Esophagus squamous epithelium (tissue), 5 donors: ENCODE measurements around the gene HHATL. TPM values are rescaled to one million over a fixed set of nuclear protein-coding genes. Genes with fewer than 3 reads are reported as not detected.

Source experiments
- DNase-seq: peaks from one replicate; lab custom pipeline; 2025; lab: John Stamatoyannopoulos, UW
- H3K27ac ChIP-seq, 4 donors: fragments of 200-600 bp; sonication (generic); one replicate each; pipeline ENCODE4 v1.5.1; 2016 to 2019; ENCODE audit warnings: mild to moderate bottlenecking in 1 of 4
- H3K27me3 ChIP-seq, 4 donors: fragments of 200-600 bp; sonication (generic); 1 replicate in 3 of 4; 2 replicates in 1 of 4; pipeline versions ENCODE4 v1.5.1 to v1.6.0; 2017 to 2021; ENCODE audit warnings: antibody characterized with exemption in 1 of 4
- H3K36me3 ChIP-seq, 3 donors: fragments of 200-600 bp; sonication (generic); one replicate each; pipeline ENCODE4 v1.5.1; 2016 to 2019
- H3K4me1 ChIP-seq, 3 donors: fragments of 200-600 bp; sonication (generic); one replicate each; pipeline ENCODE4 v1.5.1; 2017 to 2019
- H3K4me3 ChIP-seq, 4 donors: fragments of 200-600 bp; sonication (generic); 1 replicate in 3 of 4; 2 replicates in 1 of 4; pipeline ENCODE4 v1.5.1; 2016 to 2019; ENCODE audit warnings: mild to moderate bottlenecking in 2 of 4, moderate library complexity in 1 of 4
- H3K9me3 ChIP-seq, 3 donors: fragments of 200-600 bp; sonication (generic); one replicate each; pipeline ENCODE4 v1.5.1; 2016 to 2019
- CTCF ChIP-seq, 6 experiments: fragments of 450-650 bp in 4 of 6; fragments of 200-600 bp in 2 of 6; sonication (generic) in 2 of 6; IDR thresholded peaks; one replicate each; pipeline ENCODE4 v1.5.1; 2016 to 2019; ENCODE audit warnings: antibody characterized with exemption in 6 of 6, mild to moderate bottlenecking in 4 of 6, moderate library complexity in 4 of 6
- POLR2A ChIP-seq, 4 donors: fragments of 450-650 bp; IDR thresholded peaks; one replicate each; pipeline ENCODE4 v1.6.1; 2017; ENCODE audit warnings: antibody characterized with exemption in 4 of 4, mild to moderate bottlenecking in 4 of 4, moderate library complexity in 3 of 4
- WGBS, 2 donors: methylation state at CpG; one replicate each; pipeline ENCODE4 v1.1.5; 2018; 5-methylcytosine and 5-hydroxymethylcytosine counted together
- intact Hi-C: fragments of 100-400 bp; cut with DNase I; formaldehyde crosslinking; loops from one replicate; pipeline ENCODE4 v1.15.0; 2022
- total RNA-seq, 4 donors: library from RNA; depleted of rRNA; stranded (reverse); fragments of >200 nt; gene quantifications; one replicate each; pipeline ENCODE4 v1.1.0, GENCODE V29; 2016
- donor health status: DM: yes; HTN: yes; CAD: no.

Gene HHATL
- total RNA-seq, 4 donors from 2014 or later = not detected

- H3K36me3 ChIP-seq = no peaks in the 10 kb centered on the region
- no peak for DNase-seq
- TF ChIP-seq POLR2A (IDR thresholded peaks at IDR 0.05) = no peak
- no peak for TF ChIP-seq CTCF (IDR thresholded peaks at IDR 0.05)
- no peaks in the 10 kb centered on the region for H3K27me3 ChIP-seq
- H3K4me3 ChIP-seq = no peak overlapping the region
- peaks cover 0 to 20% (median 0%) of the 10 kb centered on the region in 3 donors for H3K4me1 ChIP-seq
- peak overlapping the region in 1 of 4 donors; percentile 12 for H3K27ac ChIP-seq
- 60 to 83% methylated on average over 1 of the region's 6 CpGs for WGBS, 2 donors
- intact Hi-C loops = no loop called here
- H3K9me3 ChIP-seq = no peaks in the 10 kb centered on the region
Observed at GRCh38 chr3:42731476-42732195, 29.0 kb upstream of the HHATL start.

- 100% methylated on average over 1 of the region's 3 CpGs; no CpG with 5 or more reads in 1 of the 2 donors for WGBS, 2 donors
- H3K27ac ChIP-seq = no peak overlapping the region
- H3K9me3 ChIP-seq = no peaks in the 10 kb centered on the region
- no peaks in the 10 kb centered on the region for H3K36me3 ChIP-seq
- peaks cover 0 to 20% (median 0%) of the 10 kb centered on the region in 3 donors for H3K4me1 ChIP-seq
- no peaks in the 10 kb centered on the region for H3K27me3 ChIP-seq
- H3K4me3 ChIP-seq = no peak overlapping the region
- DNase-seq = no peak
- intact Hi-C loops = no loop called here
- TF ChIP-seq POLR2A (IDR thresholded peaks at IDR 0.05) = no peak
- TF ChIP-seq CTCF (IDR thresholded peaks at IDR 0.05) = no peak
Observed at GRCh38 chr3:42730706-42731420, 28.3 kb upstream of the HHATL start.

- Histone ChIP-seq H3K36me3 (no peaks in the 10 kb centered on the region), H3K4me3 (no peak overlapping the region), H3K9me3 (no peaks in the 10 kb centered on the region), H3K27me3 (no peaks in the 10 kb centered on the region), H3K27ac (no peak overlapping the region), H3K4me1 (peaks cover 0 to 20% (median 0%) of the 10 kb centered on the region in 3 donors)
- no peak for DNase-seq
- intact Hi-C loops = no loop called here
- WGBS, 2 donors = 60 to 63% methylated on average over 2 to 8 of the region's 11 CpGs
- TF ChIP-seq CTCF (IDR thresholded peaks at IDR 0.05) = no peak
- TF ChIP-seq POLR2A (IDR thresholded peaks at IDR 0.05) = no peak
Observed at GRCh38 chr3:42730294-42730693, 27.7 kb upstream of the HHATL start.

- Histone ChIP-seq H3K27me3 (no peaks in the 10 kb centered on the region), H3K4me1 (peaks cover 0 to 20% (median 0%) of the 10 kb centered on the region in 3 donors), H3K36me3 (no peaks in the 10 kb centered on the region), H3K4me3 (no peak overlapping the region), H3K27ac (no peak overlapping the region), H3K9me3 (no peaks in the 10 kb centered on the region)
- intact Hi-C loops = no loop called here
- DNase-seq = no peak
- WGBS, 2 donors = 33 to 53% methylated on average over 6 of the region's 6 CpGs
- TF ChIP-seq CTCF (IDR thresholded peaks at IDR 0.05) (no peak), POLR2A (IDR thresholded peaks at IDR 0.05) (no peak)
Observed at GRCh38 chr3:42729404-42730145, 27.0 kb upstream of the HHATL start.
